ENCODE data around the gene GPR31. TPM values are rescaled to one million over a fixed set of nuclear protein-coding genes. Genes with fewer than 3 reads are reported as not detected.
"Not testable (repeated sequence)": the region's sequence is repeated elsewhere in the genome, so short reads cannot be mapped to it uniquely, and the experiment has no call there.

GPR31 gene
- total and polyA plus RNA-seq, 2 donors from 2014 or later: 0.16 TPM; not detected in 1

DNA sequence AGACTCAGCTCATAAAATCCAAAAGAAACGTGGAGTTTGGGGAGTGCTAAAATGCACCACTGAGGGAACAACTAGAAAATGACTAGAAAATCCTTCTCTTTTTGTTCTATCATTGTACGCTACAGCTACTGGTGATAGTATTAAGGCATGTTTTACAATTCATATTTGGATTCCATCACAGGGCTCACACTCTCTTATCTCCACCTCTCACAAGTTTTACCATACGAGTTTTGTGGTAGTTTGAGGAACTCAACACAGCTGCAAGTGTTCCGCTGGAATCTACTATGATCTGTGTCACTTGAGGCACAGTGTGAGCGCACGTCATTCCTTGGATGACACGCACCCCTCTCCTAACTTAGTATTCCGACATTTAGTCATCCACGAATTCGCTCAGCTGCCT lies 9.9 kb upstream of the GPR31 start:
- H3K4me3 ChIP-seq (ENCODE audit: low read length in 3 of 3); H3K27me3 ChIP-seq (ENCODE audit: control insufficient read depth, insufficient read depth, low read length); FAIRE-seq; H3K9me3 ChIP-seq (ENCODE audit: control insufficient read depth in 2 of 3, insufficient read depth in 1 of 3, low read length in 3 of 3); H3K36me3 ChIP-seq (ENCODE audit: control insufficient read depth in 2 of 3, insufficient read depth in 3 of 3, low read length in 3 of 3); DNase-seq; H3K9ac ChIP-seq (ENCODE audit: low read length in 3 of 3); intact Hi-C loops (cut with DNase I); H3K4me1 ChIP-seq (ENCODE audit: control insufficient read depth in 2 of 3, insufficient read depth in 2 of 3, low read depth in 1 of 3, low read length in 3 of 3); H3K27ac ChIP-seq (ENCODE audit: low read depth in 2 of 2, low read length in 2 of 2): not testable (repeated sequence)

DNA sequence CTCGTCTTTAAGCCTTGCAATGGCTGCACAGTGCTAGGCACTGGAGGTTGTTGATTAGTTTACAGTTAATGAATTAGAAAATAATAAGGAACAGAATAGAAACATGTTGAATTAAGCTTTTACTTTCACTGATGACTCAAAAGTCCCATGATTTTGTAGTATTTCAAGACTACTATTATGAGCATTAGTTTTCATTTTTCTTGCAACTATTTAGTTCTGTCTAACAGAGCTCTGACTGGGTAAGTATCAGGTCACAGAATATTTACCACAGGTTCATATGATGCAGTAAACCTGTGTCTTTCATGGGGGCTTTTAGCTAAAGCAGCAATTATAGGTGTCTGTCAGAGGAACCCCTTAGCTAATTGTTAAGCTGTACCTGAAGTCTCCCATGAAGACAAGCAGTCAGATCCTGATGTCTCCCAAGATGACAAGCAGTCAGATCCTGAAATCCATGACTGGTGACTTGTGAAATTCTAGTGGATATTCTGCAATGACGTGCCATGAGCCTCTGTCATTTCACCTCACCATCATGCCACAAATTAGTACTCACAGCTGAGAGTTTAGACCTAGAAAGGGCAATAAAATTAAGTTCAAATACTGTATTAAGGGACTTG lies 8.2 kb upstream of the GPR31 start:
- intact Hi-C loops (cut with DNase I): no loop called here
- no peaks in the 10 kb centered on the region for H3K4me1 ChIP-seq (ENCODE audit: control insufficient read depth in 2 of 3, insufficient read depth in 2 of 3, low read depth in 1 of 3, low read length in 3 of 3)
- FAIRE-seq (no peak), DNase-seq (no peak)
- H3K36me3 ChIP-seq (ENCODE audit: control insufficient read depth in 2 of 3, insufficient read depth in 3 of 3, low read length in 3 of 3): no peaks in the 10 kb centered on the region
- H3K9ac ChIP-seq (ENCODE audit: low read length in 3 of 3): no peak overlapping the region
- TF ChIP-seq, protein P1, sequence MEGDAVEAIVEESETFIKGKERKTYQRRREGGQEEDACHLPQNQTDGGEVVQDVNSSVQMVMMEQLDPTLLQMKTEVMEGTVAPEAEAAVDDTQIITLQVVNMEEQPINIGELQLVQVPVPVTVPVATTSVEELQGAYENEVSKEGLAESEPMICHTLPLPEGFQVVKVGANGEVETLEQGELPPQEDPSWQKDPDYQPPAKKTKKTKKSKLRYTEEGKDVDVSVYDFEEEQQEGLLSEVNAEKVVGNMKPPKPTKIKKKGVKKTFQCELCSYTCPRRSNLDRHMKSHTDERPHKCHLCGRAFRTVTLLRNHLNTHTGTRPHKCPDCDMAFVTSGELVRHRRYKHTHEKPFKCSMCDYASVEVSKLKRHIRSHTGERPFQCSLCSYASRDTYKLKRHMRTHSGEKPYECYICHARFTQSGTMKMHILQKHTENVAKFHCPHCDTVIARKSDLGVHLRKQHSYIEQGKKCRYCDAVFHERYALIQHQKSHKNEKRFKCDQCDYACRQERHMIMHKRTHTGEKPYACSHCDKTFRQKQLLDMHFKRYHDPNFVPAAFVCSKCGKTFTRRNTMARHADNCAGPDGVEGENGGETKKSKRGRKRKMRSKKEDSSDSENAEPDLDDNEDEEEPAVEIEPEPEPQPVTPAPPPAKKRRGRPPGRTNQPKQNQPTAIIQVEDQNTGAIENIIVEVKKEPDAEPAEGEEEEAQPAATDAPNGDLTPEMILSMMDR (IDR thresholded peaks at IDR 0.05; ENCODE audit: borderline replicate concordance, extremely low read depth, insufficient read depth): no peak
- no peak overlapping the region for H3K27ac ChIP-seq (ENCODE audit: low read depth in 2 of 2, low read length in 2 of 2)
- no peaks in the 10 kb centered on the region for H3K9me3 ChIP-seq (ENCODE audit: control insufficient read depth in 2 of 3, insufficient read depth in 1 of 3, low read length in 3 of 3)
- H3K4me3 ChIP-seq (ENCODE audit: low read length in 3 of 3): no peak overlapping the region
- H3K27me3 ChIP-seq (ENCODE audit: control insufficient read depth, insufficient read depth, low read length): no peaks in the 10 kb centered on the region

DNA sequence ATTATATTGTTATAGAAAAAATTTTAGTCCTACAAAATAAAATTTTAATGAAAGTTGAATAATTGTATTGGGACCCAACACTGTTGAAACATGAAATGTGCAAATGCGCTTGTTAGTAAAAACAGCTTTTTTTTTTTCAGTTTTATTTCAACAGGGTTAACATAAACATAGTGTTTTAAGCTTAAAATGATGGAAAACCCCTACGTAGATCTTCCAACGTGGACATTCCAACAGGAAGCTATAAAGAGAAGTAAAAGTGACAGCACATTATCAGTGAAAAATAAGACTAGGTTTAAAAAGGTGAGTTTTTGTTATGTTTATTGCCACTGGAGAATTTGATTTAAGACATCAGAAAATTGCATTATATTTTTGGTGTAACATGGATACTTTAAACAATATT lies 6.5 kb upstream of the GPR31 start:
- no peaks in the 10 kb centered on the region for H3K27me3 ChIP-seq (ENCODE audit: control insufficient read depth, insufficient read depth, low read length)
- H3K36me3 ChIP-seq (ENCODE audit: control insufficient read depth in 2 of 3, insufficient read depth in 3 of 3, low read length in 3 of 3): no peaks in the 10 kb centered on the region
- TF ChIP-seq, protein P1 (IDR thresholded peaks at IDR 0.05; ENCODE audit: borderline replicate concordance, extremely low read depth, insufficient read depth): no peak
- intact Hi-C loops (cut with DNase I): no loop called here
- DNase-seq (no peak), FAIRE-seq (no peak)
- H3K4me3 ChIP-seq (ENCODE audit: low read length in 3 of 3): no peak overlapping the region
- no peaks in the 10 kb centered on the region for H3K9me3 ChIP-seq (ENCODE audit: control insufficient read depth in 2 of 3, insufficient read depth in 1 of 3, low read length in 3 of 3)
- no peak overlapping the region for H3K9ac ChIP-seq (ENCODE audit: low read length in 3 of 3)
- no peak overlapping the region for H3K27ac ChIP-seq (ENCODE audit: low read depth in 2 of 2, low read length in 2 of 2)
- no peaks in the 10 kb centered on the region for H3K4me1 ChIP-seq (ENCODE audit: control insufficient read depth in 2 of 3, insufficient read depth in 2 of 3, low read depth in 1 of 3, low read length in 3 of 3)

DNA sequence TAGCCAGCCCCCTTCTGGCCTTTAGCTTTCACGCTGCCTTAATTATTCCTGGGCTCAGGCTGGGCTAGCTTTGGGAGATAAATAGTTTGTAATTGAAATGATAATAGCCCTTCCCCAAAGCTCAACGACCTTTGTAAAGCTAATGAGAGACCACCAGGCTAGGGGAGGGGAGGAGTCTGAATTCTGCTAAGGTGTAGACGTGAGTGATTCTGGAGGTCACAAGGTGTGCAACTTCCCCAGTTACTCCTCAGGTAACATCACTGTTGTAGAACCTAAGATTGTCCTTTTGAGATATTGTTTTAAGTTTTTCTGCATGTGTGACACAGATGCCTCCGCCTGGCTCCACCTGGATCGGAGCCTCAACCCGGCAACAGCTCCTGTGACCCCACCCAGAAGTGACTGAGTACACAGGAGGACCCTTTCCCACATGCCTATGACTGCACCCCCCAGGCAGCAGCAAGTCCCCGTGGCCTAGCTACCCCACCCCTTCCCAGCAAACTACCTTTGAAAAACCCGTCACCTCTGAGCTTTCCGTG lies 5.8 kb upstream of the GPR31 start:
- FAIRE-seq: no peak
- no peak for DNase-seq
- no peaks in the 10 kb centered on the region for H3K27me3 ChIP-seq (ENCODE audit: control insufficient read depth, insufficient read depth, low read length)
- H3K9me3 ChIP-seq (ENCODE audit: control insufficient read depth in 2 of 3, insufficient read depth in 1 of 3, low read length in 3 of 3): no peaks in the 10 kb centered on the region
- H3K9ac ChIP-seq (ENCODE audit: low read length in 3 of 3): no peak overlapping the region
- H3K4me1 ChIP-seq (ENCODE audit: control insufficient read depth in 2 of 3, insufficient read depth in 2 of 3, low read depth in 1 of 3, low read length in 3 of 3): no peaks in the 10 kb centered on the region
- H3K27ac ChIP-seq (ENCODE audit: low read depth in 2 of 2, low read length in 2 of 2): no peak overlapping the region
- no peaks in the 10 kb centered on the region for H3K36me3 ChIP-seq (ENCODE audit: control insufficient read depth in 2 of 3, insufficient read depth in 3 of 3, low read length in 3 of 3)
- TF ChIP-seq, protein P1 (IDR thresholded peaks at IDR 0.05; ENCODE audit: borderline replicate concordance, extremely low read depth, insufficient read depth): no peak
- H3K4me3 ChIP-seq (ENCODE audit: low read length in 3 of 3): no peak overlapping the region
- intact Hi-C loops (cut with DNase I): no loop called here

Data from kidney (tissue), 14 donors.